GM19452 (cell line): ENCODE measurements around the gene ENO1.

Source experiments
- ATAC-seq: cut with Tn5 transposase; IDR thresholded peaks from one replicate; pipeline ENCODE4 v1.9.1; 2021; ENCODE audit not compliant: unreplicated experiment

The ENO1 gene

GRCh38 chr1:8871965-8872399, 6.5 kb downstream of the ENO1 start:
- no peak for ATAC-seq

GRCh38 chr1:8871539-8871935, 6.9 kb downstream of the ENO1 start:
- ATAC-seq: no peak

- no peak for ATAC-seq
These were observed 7.6 kb downstream of the ENO1 start for GRCh38 chr1:8870616-8871538.

- no peak for ATAC-seq
These were observed 8.4 kb downstream of the ENO1 start for GRCh38 chr1:8870103-8870502.

- no peak for ATAC-seq
These were observed 10.5 kb downstream of the ENO1 start for GRCh38 chr1:8867878-8868567.

- no peak for ATAC-seq
These were observed 11.6 kb downstream of the ENO1 start for GRCh38 chr1:8866792-8867415.

GRCh38 chr1:8866173-8866791, 12.2 kb downstream of the ENO1 start:
- ATAC-seq: no peak

- no peak for ATAC-seq
These were observed 13.7 kb downstream of the ENO1 start for GRCh38 chr1:8864713-8865344.

- no peak for ATAC-seq
These were observed 14.7 kb downstream of the ENO1 start for GRCh38 chr1:8863794-8864233.

- ATAC-seq: no peak
These were observed 15.3 kb downstream of the ENO1 start for GRCh38 chr1:8863138-8863537.

- no peak for ATAC-seq
These were observed 16.0 kb downstream of the ENO1 start for GRCh38 chr1:8862528-8862927.

- no peak for ATAC-seq
These were observed 17.6 kb downstream of the ENO1 start for GRCh38 chr1:8860738-8861516.

- ATAC-seq: no peak
These were observed 19.4 kb downstream of the ENO1 start for GRCh38 chr1:8858888-8859706.

GRCh38 chr1:8858112-8858668, 20.3 kb downstream of the ENO1 start:
- ATAC-seq: no peak

GRCh38 chr1:8856689-8857412, 21.6 kb downstream of the ENO1 start:
- no peak for ATAC-seq

GRCh38 chr1:8854240-8854639, 24.2 kb downstream of the ENO1 start:
- no peak for ATAC-seq

GRCh38 chr1:8851060-8851459, 27.4 kb downstream of the ENO1 start:
- no peak for ATAC-seq
